PC-9 (cell line): ENCODE data around the gene TCP11.

Experiments
- CTCF ChIP-seq: fragments of 200-600 bp; sonication (generic); conservative IDR thresholded peaks from 2 replicates; pipeline ENCODE4 v1.6.1; 2017; ENCODE audit warnings: mixed run types, antibody characterized with exemption, mild to moderate bottlenecking, moderate library complexity
- EZH2 ChIP-seq: fragments of 200-600 bp; sonication (generic); IDR thresholded peaks from 2 replicates; pipeline ENCODE4 v1.8.0; 2017; ENCODE audit warnings: antibody characterized with exemption, low read depth

- TF ChIP-seq CTCF (no peak), EZH2 (no peak)
Measured at GRCh38 chr6:35176301-35177024, 35.3 kb upstream of the TCP11 start.
